K562 (cell line): ENCODE data around the gene PPP2R5A. TPM values are rescaled to one million over a fixed set of nuclear protein-coding genes. Genes with fewer than 3 reads are reported as not detected.
A peak's percentile ranks its signal among the peaks of the same experiment; 100 is the strongest.

ENCODE experiments used
- CTBP1 ChIP-seq: fragments of 450-650 bp; IDR thresholded peaks from 2 replicates; pipeline ENCODE4 v1.6.1; 2016; ENCODE audit warnings: borderline replicate concordance
- DACH1 ChIP-seq: fragments of 450-650 bp; IDR thresholded peaks from 2 replicates; pipeline ENCODE4 v1.6.1; 2018; ENCODE audit not compliant: partially characterized antibody
- EP300 ChIP-seq: IDR thresholded peaks from 2 replicates; pipeline ENCODE4 v1.6.1; 2012; ENCODE audit warnings: low read length, improper control_type of control experiment
- FOXA1 ChIP-seq: fragments of 450-650 bp; IDR thresholded peaks from 2 replicates; pipeline ENCODE4 v1.6.1; 2016; ENCODE audit warnings: mild to moderate bottlenecking, borderline replicate concordance
- KLF13 ChIP-seq: fragments of 450-650 bp; IDR thresholded peaks from 2 replicates; pipeline ENCODE4 v1.6.1; 2016; ENCODE audit warnings: missing genetic modification characterization, low read depth, mild to moderate bottlenecking, missing compliant biosample characterization, moderate library complexity, borderline replicate concordance
- MLLT1 ChIP-seq, 2 experiments: fragments of 450-650 bp; IDR thresholded peaks; 2 replicates each; pipeline ENCODE4 v1.6.1; 2016
- SRSF1 ChIP-seq: fragments of 200-400 bp; formaldehyde crosslinking; IDR thresholded peaks from 2 replicates; pipeline ENCODE4 v1.6.1; 2017; ENCODE audit warnings: mild to moderate bottlenecking, low read depth, low read length, moderate library complexity
- SRSF7 ChIP-seq: fragments of 200-400 bp; formaldehyde crosslinking; optimal IDR thresholded peaks from 2 replicates; pipeline ENCODE3; 2017; ENCODE audit warnings: mild to moderate bottlenecking, low read depth, low read length
- TAF1 ChIP-seq: IDR thresholded peaks from 2 replicates; pipeline ENCODE4 v1.6.1; 2011; ENCODE audit warnings: mild to moderate bottlenecking, low read length, moderate library complexity; ENCODE audit not compliant: insufficient read depth, control insufficient read depth, severe bottlenecking; ENCODE audit errors: extremely low read depth
- TAF7 ChIP-seq: fragments of 450-650 bp; IDR thresholded peaks from 2 replicates; pipeline ENCODE4 v1.6.1; 2016; ENCODE audit warnings: missing genetic modification characterization, missing compliant biosample characterization
- TAF9B ChIP-seq: fragments of 450-650 bp; IDR thresholded peaks from 2 replicates; pipeline ENCODE4 v1.6.1; 2018; ENCODE audit warnings: mild to moderate bottlenecking; ENCODE audit not compliant: partially characterized antibody
- UBTF ChIP-seq, 2 experiments: IDR thresholded peaks; 2 replicates each; pipeline ENCODE4 v1.6.1; 2012; ENCODE audit warnings: improper control_type of control experiment in 2 of 2, low read depth in 2 of 2, low read length in 2 of 2, borderline replicate concordance in 1 of 2
- XRCC3 ChIP-seq: fragments of 450-650 bp; IDR thresholded peaks from 2 replicates; pipeline ENCODE4 v1.6.1; 2017; ENCODE audit warnings: mild to moderate bottlenecking, moderate library complexity
- ZBTB17 ChIP-seq: fragments of 450-650 bp; formaldehyde crosslinking; IDR thresholded peaks from 2 replicates; pipeline ENCODE4 v1.4.0; 2020; ENCODE audit warnings: mild to moderate bottlenecking
- ZNF133 ChIP-seq: fragments of 250-450 bp; sonication (Bioruptor Pico); IDR thresholded peaks from 2 replicates; pipeline ENCODE4 v1.4.0; 2020; ENCODE audit warnings: mild to moderate bottlenecking
- ZNF347 ChIP-seq: fragments of 450-650 bp; formaldehyde crosslinking; IDR thresholded peaks from 2 replicates; pipeline ENCODE4 v1.4.0; 2020; ENCODE audit warnings: low read depth, mild to moderate bottlenecking, moderate library complexity
- polyA plus RNA-seq, 8 experiments: library from polyadenylated mRNA; depleted of rRNA in 4 of 8; stranded (reverse) in 5 of 8; unstranded in 3 of 8; fragments of >200 nt; fragmentation: Nextera tagmentation in 2 of 8; fragmentation: Illumina TruSeq in 1 of 8; extraction: Ambion mirVana in 2 of 8; extraction: Trizol in 1 of 8; gene quantifications; 2 replicates each; pipeline versions ENCODE4 v1.2.1 to v1.2.3, GENCODE V29; 2011 to 2014; ENCODE audit warnings: inconsistent platforms in 1 of 8, missing spikeins in 1 of 8
- total RNA-seq, 7 experiments: library from RNA; depleted of rRNA in 6 of 7; stranded (reverse); fragments of >200 nt in 6 of 7; fragmentation: Illumina TruSeq in 2 of 7; extraction: Trizol in 2 of 7; gene quantifications; 2 replicates each; pipeline versions ENCODE4 v1.2.1 to v1.2.3, GENCODE V29; 2011 to 2021; ENCODE audit warnings: low replicate concordance in 1 of 7
- TF ChIP-seq, protein P1 (sequence below): fragments of 450-650 bp; IDR thresholded peaks from 2 replicates; pipeline ENCODE4 v1.6.1; 2016; ENCODE audit warnings: borderline replicate concordance
- TF ChIP-seq, protein P2 (sequence below): fragments of 450-650 bp; IDR thresholded peaks from 2 replicates; pipeline ENCODE4 v1.6.1; 2014; ENCODE audit warnings: low read depth, mild to moderate bottlenecking, moderate library complexity, borderline replicate concordance

PPP2R5A gene
- total and polyA plus RNA-seq, 9 of the 15 experiments (the other 6 are each of a cell fraction or from before 2014, with no cell fraction given), result 26.9 to 106 (median 64.3) TPM

DNA sequence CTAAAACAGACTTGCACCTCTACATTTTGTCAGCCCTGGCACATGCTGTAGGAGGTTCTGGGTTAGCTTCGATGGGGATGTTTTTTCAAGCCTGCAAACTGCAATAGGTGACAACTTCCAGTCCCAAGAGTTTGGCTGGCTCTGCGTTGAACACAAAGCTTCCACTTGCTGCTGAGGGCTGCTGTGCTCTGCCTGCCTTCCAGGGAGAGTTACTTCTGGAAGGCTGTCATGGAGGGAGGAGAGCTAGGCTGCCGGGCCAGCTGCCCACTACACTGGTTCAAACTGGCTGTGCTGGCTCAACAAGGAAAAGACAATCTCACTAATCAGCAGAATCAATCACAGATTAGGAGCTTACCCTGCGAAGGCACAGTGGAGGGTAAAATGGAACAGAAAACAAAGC, 46.7 kb upstream of the PPP2R5A start (continued):
- TF ChIP-seq, protein P1, sequence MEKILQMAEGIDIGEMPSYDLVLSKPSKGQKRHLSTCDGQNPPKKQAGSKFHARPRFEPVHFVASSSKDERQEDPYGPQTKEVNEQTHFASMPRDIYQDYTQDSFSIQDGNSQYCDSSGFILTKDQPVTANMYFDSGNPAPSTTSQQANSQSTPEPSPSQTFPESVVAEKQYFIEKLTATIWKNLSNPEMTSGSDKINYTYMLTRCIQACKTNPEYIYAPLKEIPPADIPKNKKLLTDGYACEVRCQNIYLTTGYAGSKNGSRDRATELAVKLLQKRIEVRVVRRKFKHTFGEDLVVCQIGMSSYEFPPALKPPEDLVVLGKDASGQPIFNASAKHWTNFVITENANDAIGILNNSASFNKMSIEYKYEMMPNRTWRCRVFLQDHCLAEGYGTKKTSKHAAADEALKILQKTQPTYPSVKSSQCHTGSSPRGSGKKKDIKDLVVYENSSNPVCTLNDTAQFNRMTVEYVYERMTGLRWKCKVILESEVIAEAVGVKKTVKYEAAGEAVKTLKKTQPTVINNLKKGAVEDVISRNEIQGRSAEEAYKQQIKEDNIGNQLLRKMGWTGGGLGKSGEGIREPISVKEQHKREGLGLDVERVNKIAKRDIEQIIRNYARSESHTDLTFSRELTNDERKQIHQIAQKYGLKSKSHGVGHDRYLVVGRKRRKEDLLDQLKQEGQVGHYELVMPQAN, result no peak
- TF ChIP-seq CTBP1, result peak; percentile 11; the same call in 1 of the 2 replicates
- no peak for TF ChIP-seq FOXA1
- no peak for TF ChIP-seq ZNF133 (CRISPR knock-in tag)
- TF ChIP-seq, protein P2, sequence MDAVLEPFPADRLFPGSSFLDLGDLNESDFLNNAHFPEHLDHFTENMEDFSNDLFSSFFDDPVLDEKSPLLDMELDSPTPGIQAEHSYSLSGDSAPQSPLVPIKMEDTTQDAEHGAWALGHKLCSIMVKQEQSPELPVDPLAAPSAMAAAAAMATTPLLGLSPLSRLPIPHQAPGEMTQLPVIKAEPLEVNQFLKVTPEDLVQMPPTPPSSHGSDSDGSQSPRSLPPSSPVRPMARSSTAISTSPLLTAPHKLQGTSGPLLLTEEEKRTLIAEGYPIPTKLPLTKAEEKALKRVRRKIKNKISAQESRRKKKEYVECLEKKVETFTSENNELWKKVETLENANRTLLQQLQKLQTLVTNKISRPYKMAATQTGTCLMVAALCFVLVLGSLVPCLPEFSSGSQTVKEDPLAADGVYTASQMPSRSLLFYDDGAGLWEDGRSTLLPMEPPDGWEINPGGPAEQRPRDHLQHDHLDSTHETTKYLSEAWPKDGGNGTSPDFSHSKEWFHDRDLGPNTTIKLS, result no peak
- no peak for TF ChIP-seq TAF7 (tag)
- TF ChIP-seq XRCC3, result no peak
- no peak for TF ChIP-seq TAF9B
- TF ChIP-seq MLLT1 (IDR thresholded peaks at IDR 0.05), result no peak
- TF ChIP-seq ZNF347 (CRISPR knock-in tag), result no peak
- TF ChIP-seq SRSF7, result no peak
- TF ChIP-seq ZBTB17, result peak; percentile 85
- TF ChIP-seq DACH1, result no peak
- no peak for TF ChIP-seq EP300
- no peak for TF ChIP-seq SRSF1
- 0 out of 4 replicates have a peak, but pooled peaks of 1 of the 2 experiments have one; percentile 47 for TF ChIP-seq UBTF (IDR thresholded peaks at IDR 0.05; ENCODE audit: borderline replicate concordance in 1 of 2, low read depth in 2 of 2, low read length in 2 of 2)
- no peak for TF ChIP-seq KLF13 (tag)
- TF ChIP-seq TAF1, result no peak
